ENCODE data around the gene DNAJC21.

The DNAJC21 gene

GRCh38 chr5:34944044-34944443 is 14.7 kb downstream of the DNAJC21 start:
- Histone ChIP-seq H3K4me3 (ENCODE audit: low read depth in 1 of 2, low read length in 1 of 2) (no peak overlapping the region), H3K27me3 (no peaks in the 10 kb centered on the region), H3K27ac (no peak overlapping the region), H3K4me1 (ENCODE audit: control insufficient read depth in 1 of 2, insufficient read depth in 1 of 2, low read depth in 1 of 2, low read length in 1 of 2) (no peaks in the 10 kb centered on the region), H3K9me3 (no peaks in the 10 kb centered on the region), H3K36me3 (peaks cover 44% of the 10 kb centered on the region)
- TF ChIP-seq CTCF (IDR thresholded peaks at IDR 0.05) = no peak

GRCh38 chr5:34944460-34945047 is 15.2 kb downstream of the DNAJC21 start:
- Histone ChIP-seq H3K27me3 (no peaks in the 10 kb centered on the region), H3K27ac (no peak overlapping the region), H3K4me3 (ENCODE audit: low read depth in 1 of 2, low read length in 1 of 2) (no peak overlapping the region), H3K4me1 (ENCODE audit: control insufficient read depth in 1 of 2, insufficient read depth in 1 of 2, low read depth in 1 of 2, low read length in 1 of 2) (no peaks in the 10 kb centered on the region), H3K9me3 (no peaks in the 10 kb centered on the region), H3K36me3 (peaks cover 44% of the 10 kb centered on the region)
- no peak for TF ChIP-seq CTCF (IDR thresholded peaks at IDR 0.05)

DNA sequence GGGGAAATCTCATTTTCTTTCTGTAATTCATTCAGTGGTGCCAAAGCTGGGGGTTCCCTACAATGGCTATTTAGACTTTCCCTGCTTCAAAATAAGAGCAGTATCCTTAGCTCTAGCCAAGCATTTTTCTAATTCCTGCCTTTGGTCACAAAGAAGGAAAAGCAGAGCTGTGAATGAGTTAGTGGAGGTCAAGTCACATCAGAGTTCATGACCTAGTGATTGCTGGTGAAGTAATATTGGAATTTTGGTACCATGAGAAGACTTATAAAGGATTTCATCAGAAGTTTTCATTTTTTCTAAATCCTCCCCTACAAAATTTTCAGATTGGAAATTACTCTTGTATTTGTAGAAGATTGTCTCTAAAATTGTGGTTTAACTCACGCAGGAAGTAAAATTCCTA is 28.0 kb downstream of the DNAJC21 start:
- Histone ChIP-seq H3K27ac (no peak overlapping the region), H3K4me1 (ENCODE audit: control insufficient read depth in 1 of 2, insufficient read depth in 1 of 2, low read depth in 1 of 2, low read length in 1 of 2) (no peaks in the 10 kb centered on the region), H3K36me3 (peaks cover 33% of the 10 kb centered on the region), H3K4me3 (ENCODE audit: low read depth in 1 of 2, low read length in 1 of 2) (no peak overlapping the region), H3K27me3 (no peaks in the 10 kb centered on the region), H3K9me3 (no peaks in the 10 kb centered on the region)
- TF ChIP-seq CTCF (IDR thresholded peaks at IDR 0.05) = no peak

GRCh38 chr5:34957857-34958690 is 28.7 kb downstream of the DNAJC21 start:
- TF ChIP-seq CTCF (IDR thresholded peaks at IDR 0.05) = no peak
- Histone ChIP-seq H3K36me3 (peaks cover 25% of the 10 kb centered on the region), H3K9me3 (no peaks in the 10 kb centered on the region), H3K4me3 (ENCODE audit: low read depth in 1 of 2, low read length in 1 of 2) (no peak overlapping the region), H3K27ac (no peak overlapping the region), H3K27me3 (no peaks in the 10 kb centered on the region), H3K4me1 (ENCODE audit: control insufficient read depth in 1 of 2, insufficient read depth in 1 of 2, low read depth in 1 of 2, low read length in 1 of 2) (no peaks in the 10 kb centered on the region)

GRCh38 chr5:34959323-34959722 is 30.0 kb downstream of the DNAJC21 start:
- Histone ChIP-seq H3K4me3 (ENCODE audit: low read depth in 1 of 2, low read length in 1 of 2) (no peak overlapping the region), H3K9me3 (no peaks in the 10 kb centered on the region), H3K27ac (no peak overlapping the region), H3K4me1 (ENCODE audit: control insufficient read depth in 1 of 2, insufficient read depth in 1 of 2, low read depth in 1 of 2, low read length in 1 of 2) (no peaks in the 10 kb centered on the region), H3K36me3 (peaks cover 14% of the 10 kb centered on the region), H3K27me3 (no peaks in the 10 kb centered on the region)
- TF ChIP-seq CTCF (IDR thresholded peaks at IDR 0.05) = no peak
